Left ventricle myocardium inferior (tissue), 1 donor: ENCODE data around the gene ZIC1. TPM values are rescaled to one million over a fixed set of nuclear protein-coding genes. Genes with fewer than 3 reads are reported as not detected.
A peak's percentile ranks its signal among the peaks of the same experiment; 100 is the strongest.

Experiments used
- DNase-seq: peaks from one replicate; pipeline ENCODE4 v3.0.0-alpha.2; 2020
- H3K27ac ChIP-seq: fragments of 200-600 bp; replicated peaks from 2 replicates; pipeline ENCODE4 v1.8.0; 2021
- H3K27me3 ChIP-seq: fragments of 200-600 bp; 2 replicates; pipeline ENCODE4 v1.8.0; 2021; ENCODE audit warnings: low read depth
- H3K36me3 ChIP-seq: fragments of 200-600 bp; 2 replicates; pipeline ENCODE4 v1.8.0; 2021
- H3K4me1 ChIP-seq: fragments of 200-600 bp; 2 replicates; pipeline ENCODE4 v1.8.0; 2021
- H3K4me3 ChIP-seq: fragments of 200-600 bp; 2 replicates; pipeline ENCODE4 v1.8.0; 2021; ENCODE audit warnings: mild to moderate bottlenecking, moderate library complexity
- H3K9me3 ChIP-seq: fragments of 200-600 bp; replicated peaks from 2 replicates; pipeline ENCODE4 v1.8.0; 2021
- intact Hi-C: fragments of 100-400 bp; cut with micrococcal nuclease; formaldehyde crosslinking; loops from one replicate; pipeline ENCODE4 v1.11.0; 2022
- total RNA-seq: library from RNA; stranded (reverse); fragmentation: NEBNext Ultra II Directional; extraction: Animal tissue kit (Norgen Biotek cat#: 25700); gene quantifications from one replicate; pipeline ENCODE4 v1.2.1, GENCODE V29; 2021
- TF ChIP-seq, protein P1 (sequence below): fragments of 200-600 bp; IDR thresholded peaks from 2 replicates; pipeline ENCODE4 v1.8.0; 2021; ENCODE audit warnings: antibody characterized with exemption, mild to moderate bottlenecking, borderline replicate concordance
- donor health status: DM: no; HTN: yes; CAD: no; lungs with severe emphysema.

ZIC1 gene
- total RNA-seq, 1 donor from 2014 or later, result not detected

- Histone ChIP-seq H3K27ac (no peak overlapping the region), H3K27me3 (peaks cover 100% of the 10 kb centered on the region), H3K9me3 (no peaks in the 10 kb centered on the region), H3K36me3 (no peaks in the 10 kb centered on the region), H3K4me3 (peak overlapping the region; percentile 56), H3K4me1 (peaks cover 57% of the 10 kb centered on the region)
- intact Hi-C loops, result no loop called here
- TF ChIP-seq, protein P1, sequence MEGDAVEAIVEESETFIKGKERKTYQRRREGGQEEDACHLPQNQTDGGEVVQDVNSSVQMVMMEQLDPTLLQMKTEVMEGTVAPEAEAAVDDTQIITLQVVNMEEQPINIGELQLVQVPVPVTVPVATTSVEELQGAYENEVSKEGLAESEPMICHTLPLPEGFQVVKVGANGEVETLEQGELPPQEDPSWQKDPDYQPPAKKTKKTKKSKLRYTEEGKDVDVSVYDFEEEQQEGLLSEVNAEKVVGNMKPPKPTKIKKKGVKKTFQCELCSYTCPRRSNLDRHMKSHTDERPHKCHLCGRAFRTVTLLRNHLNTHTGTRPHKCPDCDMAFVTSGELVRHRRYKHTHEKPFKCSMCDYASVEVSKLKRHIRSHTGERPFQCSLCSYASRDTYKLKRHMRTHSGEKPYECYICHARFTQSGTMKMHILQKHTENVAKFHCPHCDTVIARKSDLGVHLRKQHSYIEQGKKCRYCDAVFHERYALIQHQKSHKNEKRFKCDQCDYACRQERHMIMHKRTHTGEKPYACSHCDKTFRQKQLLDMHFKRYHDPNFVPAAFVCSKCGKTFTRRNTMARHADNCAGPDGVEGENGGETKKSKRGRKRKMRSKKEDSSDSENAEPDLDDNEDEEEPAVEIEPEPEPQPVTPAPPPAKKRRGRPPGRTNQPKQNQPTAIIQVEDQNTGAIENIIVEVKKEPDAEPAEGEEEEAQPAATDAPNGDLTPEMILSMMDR, result no peak
- no peak for DNase-seq
Observed at GRCh38 chr3:147410526-147411237, 1.5 kb downstream of the ZIC1 start.

- peaks cover 57% of the 10 kb centered on the region for H3K4me1 ChIP-seq
- TF ChIP-seq, protein P1, result no peak
- H3K27me3 ChIP-seq, result peaks cover 100% of the 10 kb centered on the region
- H3K27ac ChIP-seq, result no peak overlapping the region
- H3K36me3 ChIP-seq, result no peaks in the 10 kb centered on the region
- intact Hi-C loops, result no loop called here
- H3K9me3 ChIP-seq, result no peaks in the 10 kb centered on the region
- no peak for DNase-seq
- peak overlapping the region; percentile 56 for H3K4me3 ChIP-seq
Observed at GRCh38 chr3:147411238-147411814, 2.2 kb downstream of the ZIC1 start.

DNA sequence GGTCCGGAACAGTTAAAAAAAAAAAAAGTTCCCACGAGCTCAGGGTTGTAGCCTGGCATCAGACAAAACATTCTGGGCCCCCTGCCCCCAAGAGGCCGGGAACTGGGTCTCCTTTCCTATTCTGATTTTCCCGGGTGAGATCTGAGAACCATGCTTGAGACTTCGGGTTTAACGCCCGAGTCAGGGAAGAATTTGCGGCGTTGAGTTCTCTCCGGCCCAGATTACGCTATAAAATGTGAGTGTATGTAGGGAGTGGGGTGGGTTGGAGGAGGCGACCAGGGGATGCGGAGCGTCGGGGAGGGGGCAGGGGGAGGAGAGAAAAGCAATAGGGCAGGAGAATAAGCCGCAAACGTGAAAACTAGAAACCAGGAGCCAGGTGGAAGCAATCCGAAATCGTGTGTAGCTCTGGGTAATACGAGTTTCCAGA, 2.7 kb downstream of the ZIC1 start:
- TF ChIP-seq, protein P1, result no peak
- DNase-seq, result no peak
- Histone ChIP-seq H3K4me1 (peaks cover 57% of the 10 kb centered on the region), H3K27me3 (peaks cover 100% of the 10 kb centered on the region), H3K36me3 (no peaks in the 10 kb centered on the region), H3K4me3 (no peak overlapping the region), H3K9me3 (no peaks in the 10 kb centered on the region), H3K27ac (no peak overlapping the region)
- intact Hi-C loops, result no loop called here

- H3K36me3 ChIP-seq, result no peaks in the 10 kb centered on the region
- TF ChIP-seq, protein P1, result no peak
- no peaks in the 10 kb centered on the region for H3K9me3 ChIP-seq
- H3K4me3 ChIP-seq, result no peak overlapping the region
- H3K27me3 ChIP-seq, result peaks cover 100% of the 10 kb centered on the region
- no peak for DNase-seq
- H3K27ac ChIP-seq, result no peak overlapping the region
- peaks cover 54% of the 10 kb centered on the region for H3K4me1 ChIP-seq
- intact Hi-C loops, result no loop called here
Observed at GRCh38 chr3:147412261-147412916, 3.2 kb downstream of the ZIC1 start.

DNA sequence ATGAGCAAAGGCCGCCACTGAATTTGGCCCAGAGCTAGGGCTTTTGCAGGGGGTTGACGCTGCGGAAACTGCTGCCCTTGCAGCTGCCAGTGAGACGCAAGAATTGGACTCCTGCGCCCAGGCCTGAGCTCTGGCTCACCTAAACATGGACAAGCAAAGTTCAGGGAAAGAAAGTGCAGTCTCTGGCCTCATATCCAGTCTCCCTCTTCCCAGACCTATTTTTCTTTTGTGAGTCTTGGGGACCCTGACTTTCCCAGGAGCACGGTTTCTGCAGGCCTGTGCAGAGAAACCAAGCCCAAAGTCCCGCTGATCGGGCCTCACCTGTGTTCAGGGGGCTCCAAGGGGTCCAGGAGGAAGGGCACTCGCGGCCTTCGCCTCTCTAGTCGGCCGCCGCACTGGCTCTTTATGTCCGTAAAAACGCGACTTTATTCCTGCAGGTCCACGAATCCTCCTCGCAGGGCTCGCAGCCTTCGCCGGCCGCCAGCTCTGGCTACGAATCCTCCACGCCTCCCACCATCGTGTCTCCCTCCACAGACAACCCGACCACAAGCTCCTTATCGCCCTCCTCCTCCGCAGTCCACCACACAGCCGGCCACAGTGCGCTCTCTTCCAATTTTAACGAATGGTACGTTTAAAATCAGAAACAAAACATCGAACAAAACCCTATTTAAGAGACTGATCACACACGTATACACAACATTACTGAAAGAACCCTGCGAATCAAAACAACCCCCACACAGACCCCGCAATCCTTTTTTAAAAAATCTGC, 3.9 kb downstream of the ZIC1 start:
- TF ChIP-seq, protein P1, result no peak
- Histone ChIP-seq H3K27ac (no peak overlapping the region), H3K4me3 (peak overlapping the region; percentile 42), H3K36me3 (no peaks in the 10 kb centered on the region), H3K9me3 (no peaks in the 10 kb centered on the region), H3K4me1 (peaks cover 48% of the 10 kb centered on the region), H3K27me3 (peaks cover 100% of the 10 kb centered on the region)
- DNase-seq, result no peak
- intact Hi-C loops, result no loop called here
